HG03060 (cell line): ENCODE data around the gene MEIS2.

Experiments
- ATAC-seq: cut with Tn5 transposase; IDR thresholded peaks from one replicate; pipeline ENCODE4 v1.9.1; 2021; ENCODE audit warnings: low read depth, moderate number of reproducible peaks; ENCODE audit not compliant: unreplicated experiment

The MEIS2 gene

DNA sequence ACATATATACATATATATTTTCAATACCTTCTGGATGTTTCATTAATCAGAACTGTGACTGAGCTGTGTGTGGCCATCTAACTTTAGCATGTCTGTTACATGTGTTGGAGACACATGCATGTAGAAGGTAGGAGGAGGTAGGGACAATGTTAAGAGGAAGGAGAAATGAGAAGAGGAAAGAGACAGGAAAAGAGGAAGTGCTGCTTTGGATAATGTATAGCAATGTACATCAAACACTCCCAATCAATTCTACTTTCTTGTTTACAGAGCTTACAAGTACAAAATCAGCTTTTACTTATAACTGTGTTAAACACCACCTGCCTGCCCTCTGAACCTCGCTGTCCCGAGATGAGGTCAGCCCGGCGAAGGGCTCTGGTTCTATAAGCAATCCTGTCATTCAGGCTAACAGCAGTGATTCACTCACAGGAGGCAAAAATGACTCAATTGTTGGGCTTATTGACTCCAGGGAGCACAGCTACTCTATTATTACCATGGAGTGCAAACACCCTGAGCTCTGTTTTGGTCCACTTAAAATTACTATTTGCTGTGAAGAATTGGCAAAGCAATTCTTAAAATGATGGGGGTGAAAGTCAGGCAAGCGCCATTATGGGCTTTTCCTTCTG lies 188.9 kb downstream of the MEIS2 start:
- ATAC-seq, result no peak

DNA sequence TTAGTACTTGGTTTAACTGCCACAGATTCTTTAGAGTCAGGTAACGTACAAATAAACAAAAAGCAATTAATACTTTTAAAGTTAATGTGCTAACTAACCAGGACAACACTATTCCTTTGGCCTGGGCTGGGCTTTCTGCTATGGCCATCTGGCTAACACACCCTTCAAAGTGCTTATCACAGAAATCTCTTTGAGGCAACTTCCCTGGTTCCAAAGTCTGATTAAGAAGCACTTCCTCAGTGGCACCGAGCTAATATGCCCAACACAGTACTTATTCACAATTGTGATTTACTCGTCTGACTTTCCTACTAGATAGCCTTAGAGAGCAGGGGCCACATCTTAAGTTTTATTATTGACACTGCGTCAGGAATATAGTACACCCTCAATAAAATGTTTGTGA lies 191.4 kb downstream of the MEIS2 start:
- no peak for ATAC-seq

DNA sequence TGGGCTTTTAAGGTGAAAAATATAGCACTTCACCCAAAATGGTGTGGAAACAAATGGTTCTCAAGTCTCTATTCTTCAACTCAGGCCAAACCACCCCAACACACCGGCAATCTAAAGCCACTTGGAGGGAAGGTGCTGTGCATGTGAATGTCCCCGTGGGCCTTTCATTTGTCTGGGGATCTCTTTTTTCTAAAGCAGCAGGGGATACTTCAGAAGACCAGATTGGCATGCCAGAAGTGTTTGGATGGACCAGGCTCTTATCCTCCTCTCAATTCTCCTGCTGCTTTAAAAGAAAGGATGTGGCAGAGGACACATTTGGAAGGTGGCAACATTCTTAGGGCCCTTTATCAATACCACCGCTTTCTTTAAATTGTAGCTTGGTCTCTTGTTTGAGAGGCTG lies 193.1 kb downstream of the MEIS2 start:
- ATAC-seq, result no peak

DNA sequence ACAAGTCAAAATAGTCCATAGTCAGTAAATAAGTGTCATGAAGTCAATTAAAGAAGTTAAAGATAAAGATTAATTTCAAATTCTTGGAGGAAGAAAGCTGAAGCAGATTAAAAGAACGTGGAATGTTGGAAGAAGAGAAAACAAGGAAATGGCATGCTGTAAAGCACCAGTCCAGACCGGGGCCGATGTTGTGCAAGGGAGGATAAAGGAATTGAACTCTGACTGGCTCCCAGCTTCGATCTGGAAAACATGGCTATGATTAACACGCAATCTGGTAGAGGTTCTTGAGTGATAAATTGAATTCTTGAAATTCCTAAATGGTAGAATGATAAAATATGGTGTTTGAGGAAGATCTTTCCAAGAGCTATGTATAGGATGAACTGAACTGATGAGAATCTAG lies 194.4 kb downstream of the MEIS2 start:
- ATAC-seq, result no peak

DNA sequence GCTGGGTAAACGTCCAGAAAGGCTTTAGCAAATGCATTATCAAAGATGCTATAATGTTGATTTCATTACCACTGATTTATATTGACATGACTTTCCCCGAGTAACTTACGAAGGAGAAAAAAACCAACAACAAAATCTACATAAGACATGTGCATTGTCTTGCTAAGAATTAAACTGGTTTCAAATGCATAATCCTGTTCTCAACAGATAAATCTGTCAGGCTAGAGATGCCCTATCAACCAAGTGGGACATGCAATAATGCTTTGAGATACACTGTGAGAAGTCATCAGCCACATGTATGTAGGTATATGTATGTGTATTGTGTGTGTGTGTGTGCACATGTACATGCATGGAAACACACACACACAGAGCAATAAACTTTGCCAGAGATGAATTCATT lies 195.6 kb downstream of the MEIS2 start:
- ATAC-seq, result no peak

DNA sequence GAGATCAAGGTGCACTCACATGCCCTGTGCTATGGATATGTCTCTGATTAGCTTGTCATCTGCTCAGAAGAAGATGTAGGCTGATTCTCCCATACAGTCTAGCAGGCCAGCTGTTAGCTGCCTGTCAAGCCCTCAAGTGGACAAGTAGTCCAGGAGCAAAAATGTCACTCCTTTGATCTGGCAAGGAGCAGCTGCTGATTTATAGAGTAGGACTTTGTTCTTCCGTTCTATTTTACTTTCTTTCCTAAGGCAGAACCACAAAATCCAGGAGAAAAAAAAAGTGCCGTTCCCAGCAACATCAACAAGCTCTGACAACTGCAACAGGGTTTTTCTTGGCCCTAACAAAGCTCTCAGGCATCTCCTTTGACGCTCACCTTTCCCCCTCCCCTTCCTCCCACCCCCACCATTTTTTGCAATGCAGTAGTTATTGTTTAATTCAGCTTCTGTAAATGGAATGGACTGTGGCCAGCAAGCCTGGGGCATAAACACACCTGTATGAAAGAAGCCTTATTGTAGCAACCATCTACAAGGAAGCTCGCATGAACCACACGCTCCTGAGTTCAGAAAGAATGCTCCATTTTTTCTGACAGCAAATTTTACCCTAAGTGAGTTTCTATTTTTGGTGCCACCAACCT lies 196.3 kb downstream of the MEIS2 start:
- ATAC-seq, result no peak

DNA sequence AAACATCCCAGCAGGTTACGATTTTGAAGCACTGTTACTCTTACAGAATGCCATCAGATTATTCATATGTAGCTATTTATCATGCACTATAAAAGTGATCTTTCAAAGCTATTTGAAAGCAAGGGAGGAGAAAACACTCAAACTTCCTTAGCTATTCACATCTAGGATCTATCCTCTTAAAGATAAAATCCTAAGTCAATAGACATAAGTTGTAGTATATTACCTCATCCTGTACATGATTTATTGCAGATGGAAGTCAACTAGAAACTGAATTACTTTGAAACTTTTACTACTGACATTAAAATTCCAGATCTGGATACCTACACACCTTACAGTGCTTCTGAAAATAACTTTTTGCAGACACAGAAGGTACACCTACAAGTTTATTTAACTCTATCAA lies 197.2 kb downstream of the MEIS2 start:
- ATAC-seq, result no peak

DNA sequence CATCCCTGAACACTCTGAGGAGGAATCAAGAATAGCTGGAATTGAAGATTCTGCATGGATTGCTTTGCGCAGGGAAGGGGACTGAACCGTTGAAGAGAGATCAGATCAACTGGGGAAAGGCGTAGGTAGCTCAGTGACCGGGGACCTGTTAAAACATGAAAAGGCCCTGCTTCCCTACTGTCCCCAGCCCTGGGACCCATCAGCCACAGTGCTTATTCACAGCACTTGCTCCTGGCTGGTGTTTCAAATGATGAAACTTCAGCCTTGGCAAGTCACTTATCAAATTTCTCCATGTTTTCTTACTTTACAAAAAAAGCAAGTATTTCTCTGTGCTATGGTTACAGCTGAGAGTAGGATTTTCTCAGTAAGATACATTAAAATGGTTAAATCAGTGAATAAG lies 199.3 kb downstream of the MEIS2 start:
- no peak for ATAC-seq

DNA sequence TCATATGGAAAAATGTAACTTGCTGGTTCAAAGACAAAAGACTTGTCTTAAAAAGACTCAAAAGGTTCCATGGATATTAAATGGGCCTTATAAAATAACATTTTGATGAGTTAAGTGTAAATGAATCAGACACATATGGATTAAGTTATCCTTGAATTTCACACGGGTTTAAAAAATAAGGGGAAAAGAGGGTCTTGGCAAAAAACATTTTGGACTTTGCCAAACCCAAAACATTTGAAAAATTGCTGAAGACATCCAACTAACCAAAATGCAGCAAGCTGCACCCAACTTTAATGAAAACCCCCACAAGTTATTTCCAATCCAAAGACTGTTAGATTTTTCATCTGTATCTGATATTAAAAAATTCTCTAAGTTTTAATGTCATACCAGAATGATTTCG lies 200.7 kb downstream of the MEIS2 start:
- no peak for ATAC-seq

DNA sequence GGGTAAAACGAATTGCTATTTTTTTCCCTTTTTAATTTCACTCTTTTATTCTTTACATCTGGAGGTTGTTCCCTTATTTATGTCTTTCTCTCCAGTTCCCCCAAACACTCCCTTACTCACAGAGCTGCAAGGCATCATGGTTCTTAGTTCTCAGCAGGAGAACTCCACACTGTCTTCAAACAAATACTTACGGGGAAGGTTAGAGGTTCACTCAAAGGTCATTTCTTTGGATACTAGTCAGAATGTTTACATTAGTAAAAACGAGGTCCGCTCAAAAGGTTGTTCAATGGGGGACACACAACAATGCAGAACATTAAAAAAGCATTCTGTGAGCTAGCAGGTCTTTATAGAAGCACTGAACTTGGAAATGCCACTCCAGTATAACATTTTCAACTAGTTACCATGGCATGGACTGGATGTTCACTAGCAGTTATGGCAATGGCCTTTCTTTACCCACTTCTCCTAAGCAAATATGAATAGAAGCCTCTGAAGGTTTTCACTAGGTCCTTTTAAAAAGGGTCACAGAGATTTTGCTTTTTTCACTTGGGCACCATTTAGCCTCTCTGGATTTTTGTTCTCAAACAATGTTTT lies 201.7 kb downstream of the MEIS2 start:
- no peak for ATAC-seq

DNA sequence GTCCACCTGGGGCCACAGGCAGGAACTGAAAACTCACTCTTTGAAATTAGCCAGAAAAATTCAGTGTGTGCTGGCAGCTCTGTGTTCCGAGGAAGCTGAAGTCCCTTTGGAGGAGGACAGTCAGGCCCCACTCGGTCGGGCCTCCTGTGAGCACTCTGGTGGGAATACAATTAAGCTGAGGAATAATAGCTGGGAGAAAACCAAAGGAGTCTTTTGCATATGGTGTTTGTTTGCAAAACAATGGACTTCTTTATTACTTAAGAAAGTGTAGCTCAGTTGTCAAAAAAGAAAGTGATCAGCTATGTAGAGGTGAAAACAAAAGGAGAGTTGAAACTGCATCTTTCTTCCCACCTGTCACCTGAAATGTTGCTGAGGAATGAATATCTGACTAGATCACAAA lies 202.5 kb downstream of the MEIS2 start:
- ATAC-seq, result no peak

DNA sequence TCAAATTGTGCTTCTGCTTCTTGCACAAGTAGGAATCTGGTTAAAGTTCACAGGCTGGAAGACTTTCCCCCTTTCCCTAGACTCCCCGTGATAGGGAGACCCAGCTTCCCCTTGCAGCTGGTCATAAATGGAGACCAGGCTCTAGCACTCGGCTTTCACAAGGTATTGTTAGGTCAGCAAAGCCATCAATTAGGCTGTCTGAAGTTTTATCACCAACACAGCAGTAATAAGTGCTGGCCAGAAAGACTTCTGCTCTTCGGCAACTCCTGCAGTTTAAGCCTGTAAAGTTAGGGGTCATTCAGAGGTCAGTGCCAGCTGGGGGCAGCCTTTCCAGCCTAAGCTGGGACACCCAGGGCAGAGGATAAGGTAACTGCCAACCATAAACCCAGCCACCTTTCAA lies 203.4 kb downstream of the MEIS2 start:
- no peak for ATAC-seq

DNA sequence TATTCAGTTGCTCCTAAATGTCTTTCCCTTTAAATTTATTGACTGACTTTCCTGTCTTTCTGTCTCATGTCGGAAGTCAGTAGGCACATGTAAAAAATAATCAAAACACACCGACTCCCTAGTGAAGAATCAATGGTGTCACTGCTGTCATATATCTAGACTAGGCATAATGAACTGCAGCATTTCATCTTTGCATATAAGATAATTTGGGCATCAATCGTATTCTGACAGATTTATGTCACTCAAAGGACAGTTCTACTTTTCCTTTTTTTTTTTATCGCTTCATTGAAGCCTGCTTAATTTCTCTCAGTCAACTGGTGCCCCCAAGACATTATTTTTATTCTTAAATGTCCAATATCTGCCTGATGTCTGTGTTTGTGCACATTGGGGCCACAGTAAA lies 206.3 kb downstream of the MEIS2 start:
- no peak for ATAC-seq

DNA sequence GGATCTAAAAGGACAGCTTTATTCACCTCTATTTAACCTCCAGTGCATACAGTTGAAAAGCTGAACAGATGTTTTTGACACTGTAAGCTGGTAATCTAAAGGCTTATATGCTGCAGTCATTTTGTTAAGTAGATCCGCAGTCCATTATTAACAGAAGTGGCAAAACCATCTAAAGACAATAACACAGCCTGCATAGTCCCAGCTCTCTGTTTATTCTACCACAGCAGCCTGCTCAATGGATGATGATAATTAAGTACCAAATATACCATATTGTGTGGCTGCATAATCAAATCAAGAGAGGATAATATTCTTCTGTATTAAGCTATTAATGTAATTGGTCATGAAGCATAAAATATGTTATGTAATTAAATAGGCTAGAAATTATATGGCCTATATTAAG lies 207.1 kb downstream of the MEIS2 start:
- no peak for ATAC-seq

DNA sequence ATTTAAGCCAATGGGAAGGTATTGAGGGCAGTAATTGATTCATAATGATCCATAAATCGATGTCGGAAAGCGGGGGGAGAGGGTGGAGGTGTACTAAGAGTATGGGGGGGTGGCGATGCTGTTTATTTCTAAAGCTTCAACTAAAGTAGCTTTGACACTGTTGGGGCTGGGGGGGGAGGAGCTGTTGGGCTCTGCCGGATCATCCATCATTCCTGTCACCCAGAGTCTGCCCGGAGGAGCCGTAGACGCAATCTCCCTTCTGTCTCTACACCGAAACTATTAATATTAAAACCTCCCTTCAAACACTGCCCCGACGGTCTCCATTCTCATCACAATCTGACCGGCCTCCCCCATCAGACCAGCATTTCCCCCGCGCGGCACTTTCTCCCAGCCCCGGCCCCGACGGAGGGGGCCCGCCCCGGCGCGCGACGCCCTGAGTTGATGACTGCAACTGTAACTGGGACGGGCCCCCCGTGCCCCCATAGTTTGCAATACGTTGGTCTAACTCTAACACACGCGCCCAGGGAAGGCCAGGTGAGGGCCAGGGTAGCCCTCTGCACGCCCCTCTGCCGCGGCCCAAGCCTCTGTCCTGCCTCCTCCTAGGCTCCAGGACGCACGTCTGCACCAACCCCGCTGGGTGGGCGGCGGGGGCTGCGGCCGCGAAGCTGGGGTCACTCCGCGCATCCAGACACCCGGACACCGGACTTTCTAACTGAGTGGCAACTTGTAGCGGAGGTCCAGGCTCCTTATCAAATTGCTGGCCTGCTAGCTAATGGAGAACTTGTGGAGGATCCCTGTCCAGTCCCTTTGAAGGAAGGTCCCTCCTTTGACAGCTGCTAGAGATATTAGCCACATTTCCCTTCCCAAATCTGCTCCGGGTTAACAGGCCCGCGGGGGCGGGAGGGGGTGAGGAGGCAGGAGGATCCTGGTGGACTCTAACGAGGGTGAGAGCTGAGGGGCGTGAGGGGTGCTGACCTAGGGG lies 212.0 kb downstream of the MEIS2 start:
- ATAC-seq, result no peak

DNA sequence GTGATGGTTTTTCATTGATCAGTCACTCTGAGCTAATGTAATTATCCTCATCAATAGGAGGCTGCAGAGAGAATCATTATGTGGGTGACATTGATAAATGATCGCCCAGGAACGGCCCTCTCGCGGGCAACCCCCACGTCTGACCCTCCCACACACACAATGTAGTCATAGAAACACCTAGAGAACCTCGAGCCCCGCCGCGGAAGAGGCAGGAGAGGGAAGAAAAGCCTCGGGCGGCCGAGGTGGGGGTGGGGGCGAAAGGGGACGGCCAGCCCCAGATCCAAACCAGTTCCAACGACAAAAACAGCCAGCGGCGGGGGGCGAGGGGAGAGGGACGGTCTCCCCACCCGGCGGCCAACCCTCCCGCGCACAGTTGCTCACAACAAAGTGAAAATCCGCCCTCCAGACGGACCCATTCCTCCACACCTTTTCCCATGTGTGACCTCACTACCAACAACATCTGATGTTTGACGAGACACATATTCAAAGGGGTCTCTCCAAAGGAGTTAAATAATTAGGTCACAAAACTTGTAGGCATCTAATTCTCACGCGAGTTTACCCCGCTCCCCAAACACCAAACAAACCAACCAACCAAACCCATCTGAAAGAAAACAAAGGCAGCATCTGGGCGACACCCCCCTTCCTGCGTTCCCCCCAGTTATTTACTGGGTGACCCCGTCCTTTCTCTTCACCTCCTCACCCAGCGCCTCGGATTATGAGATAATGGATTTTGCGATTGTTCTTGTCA lies 213.0 kb downstream of the MEIS2 start:
- no peak for ATAC-seq

DNA sequence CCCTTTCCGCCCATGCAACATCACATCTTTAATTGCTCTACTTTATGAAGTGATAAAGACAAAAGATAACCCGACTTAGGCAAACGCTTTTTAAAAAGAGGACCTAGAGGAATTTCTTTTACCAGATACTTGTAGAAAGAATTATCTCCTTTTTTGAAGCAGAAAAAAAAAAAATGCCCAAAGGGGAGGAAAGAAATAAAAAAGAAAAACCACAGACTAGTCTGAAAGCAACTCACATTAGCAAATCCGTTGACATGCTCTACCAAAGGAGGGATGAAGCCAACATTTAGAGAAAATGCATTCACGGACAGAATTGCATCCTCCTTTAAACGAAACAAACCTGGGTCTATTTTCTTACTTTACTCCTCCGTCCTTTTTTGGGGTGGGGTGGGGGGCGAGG lies 213.6 kb downstream of the MEIS2 start:
- no peak for ATAC-seq

DNA sequence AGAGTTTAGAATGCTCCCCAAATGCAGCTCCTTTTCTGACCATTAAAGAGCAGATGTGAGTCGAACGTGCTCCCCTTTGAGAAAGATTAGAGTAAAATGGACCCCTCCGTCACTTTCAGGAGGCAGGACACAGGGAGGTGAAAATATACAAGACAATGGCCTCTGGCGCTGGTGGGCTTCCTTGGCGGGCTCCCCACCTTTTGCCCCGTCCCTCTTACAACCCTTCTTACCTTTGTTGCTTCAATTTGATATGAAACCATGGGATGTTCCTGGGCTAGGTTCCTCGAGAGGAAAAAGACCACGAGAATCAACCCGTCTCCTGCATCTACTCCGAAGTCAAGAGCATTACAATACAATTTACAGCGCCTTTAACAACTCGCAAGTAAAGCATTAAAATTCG lies 214.2 kb downstream of the MEIS2 start:
- ATAC-seq, result no peak

DNA sequence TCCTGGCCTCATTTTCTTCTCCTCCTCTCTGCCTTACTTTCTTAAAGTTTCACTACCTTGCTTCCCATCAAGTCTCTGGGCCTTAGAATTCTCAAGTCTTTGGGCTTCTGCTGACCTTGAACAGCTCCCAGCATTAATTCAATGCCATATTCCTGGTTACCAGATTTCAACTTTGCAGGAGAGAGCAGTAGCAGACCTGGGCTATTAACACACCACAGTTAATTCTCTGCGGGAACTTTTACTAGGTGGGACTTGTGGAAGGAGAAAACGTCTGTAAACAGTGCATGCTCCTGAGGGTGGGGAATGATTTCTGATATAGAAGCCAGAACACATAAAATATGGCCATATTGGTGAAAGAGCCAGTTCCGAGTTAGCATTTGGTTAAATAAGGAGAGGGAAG lies 214.6 kb downstream of the MEIS2 start:
- ATAC-seq, result no peak

DNA sequence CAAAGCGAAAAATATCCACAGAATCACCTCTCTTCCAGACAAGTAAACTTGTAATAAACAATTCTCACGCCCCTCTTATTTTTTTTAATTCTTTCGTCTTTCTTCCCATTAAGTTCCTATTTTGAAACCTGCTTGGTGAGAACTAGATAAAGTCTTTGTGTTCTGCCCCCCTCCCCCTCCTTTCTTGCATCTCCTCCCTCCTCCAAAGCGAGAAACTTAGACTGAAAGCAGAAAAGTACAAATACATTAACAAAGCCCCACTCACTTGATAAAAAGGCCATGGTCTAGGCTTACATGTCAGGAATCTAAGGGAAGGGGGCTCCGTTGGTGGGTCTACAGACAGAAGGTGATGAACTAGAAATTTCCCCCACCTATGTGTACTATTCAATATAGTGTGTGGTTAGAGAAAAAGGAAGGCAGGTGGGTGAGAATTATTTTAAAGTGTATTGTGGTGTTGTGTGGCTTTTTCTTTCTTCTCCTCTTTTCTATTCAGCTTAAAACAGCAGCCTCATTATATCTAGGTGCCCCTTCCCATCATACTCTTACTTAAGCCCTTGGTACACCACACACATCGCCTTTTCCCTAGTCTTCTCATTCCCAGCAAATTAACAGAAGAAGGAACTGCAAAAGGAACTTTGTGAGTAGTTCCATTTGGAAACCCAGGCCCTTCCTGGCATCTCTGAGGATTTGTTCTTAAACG lies 215.3 kb downstream of the MEIS2 start:
- no peak for ATAC-seq
